Kasumi-1 (cell line): ENCODE results near the gene SLC8A1.

Experiments used
- DNase-seq, 2 experiments: peaks; one replicate each; lab custom pipeline; 2025; lab: John Stamatoyannopoulos, UW

SLC8A1 gene

GRCh38 chr2:40273734-40274182, 178.1 kb downstream of the SLC8A1 start:
- no peak for DNase-seq

GRCh38 chr2:40271094-40271493, 180.8 kb downstream of the SLC8A1 start:
- no peak for DNase-seq

GRCh38 chr2:40270372-40270771, 181.5 kb downstream of the SLC8A1 start:
- no peak for DNase-seq

GRCh38 chr2:40268566-40268965, 183.3 kb downstream of the SLC8A1 start:
- DNase-seq, result no peak

- no peak for DNase-seq
These were observed 185.7 kb downstream of the SLC8A1 start for GRCh38 chr2:40266201-40266600.

GRCh38 chr2:40265602-40266001, 186.3 kb downstream of the SLC8A1 start:
- no peak for DNase-seq

GRCh38 chr2:40261042-40261441, 190.8 kb downstream of the SLC8A1 start:
- no peak for DNase-seq

- DNase-seq, result no peak
These were observed 191.5 kb downstream of the SLC8A1 start for GRCh38 chr2:40260437-40260836.

- DNase-seq, result no peak
These were observed 192.0 kb downstream of the SLC8A1 start for GRCh38 chr2:40259900-40260299.

GRCh38 chr2:40258135-40258457, 193.8 kb downstream of the SLC8A1 start:
- no peak for DNase-seq

GRCh38 chr2:40257340-40258134, 194.4 kb downstream of the SLC8A1 start:
- no peak for DNase-seq

GRCh38 chr2:40256649-40257048, 195.2 kb downstream of the SLC8A1 start:
- peak; percentile 42 to 45 for DNase-seq

GRCh38 chr2:40256008-40256407, 195.9 kb downstream of the SLC8A1 start:
- DNase-seq, result no peak

GRCh38 chr2:40255103-40255502, 196.8 kb downstream of the SLC8A1 start:
- DNase-seq, result no peak

GRCh38 chr2:40254611-40255010, 197.3 kb downstream of the SLC8A1 start:
- no peak for DNase-seq

- no peak for DNase-seq
These were observed 200.8 kb downstream of the SLC8A1 start for GRCh38 chr2:40251137-40251536.

- no peak for DNase-seq
These were observed 202.3 kb downstream of the SLC8A1 start for GRCh38 chr2:40249577-40249976.

- no peak for DNase-seq
These were observed 203.6 kb downstream of the SLC8A1 start for GRCh38 chr2:40248294-40248693.

GRCh38 chr2:40244675-40245074, 207.2 kb downstream of the SLC8A1 start:
- peak; percentile 74 to 75 for DNase-seq

GRCh38 chr2:40244251-40244650, 207.6 kb downstream of the SLC8A1 start:
- DNase-seq, result no peak

- DNase-seq, result no peak
These were observed 208.2 kb downstream of the SLC8A1 start for GRCh38 chr2:40243581-40244187.

GRCh38 chr2:40242315-40242714, 209.6 kb downstream of the SLC8A1 start:
- no peak for DNase-seq

- DNase-seq, result no peak
These were observed 211.8 kb downstream of the SLC8A1 start for GRCh38 chr2:40240070-40240469.
